Amniotic stem cell (primary cell): ENCODE data around the gene IGSF22.

ENCODE experiments used
- DNase-seq: peaks from one replicate; lab custom pipeline; 2025; lab: John Stamatoyannopoulos, UW

IGSF22 gene

DNA sequence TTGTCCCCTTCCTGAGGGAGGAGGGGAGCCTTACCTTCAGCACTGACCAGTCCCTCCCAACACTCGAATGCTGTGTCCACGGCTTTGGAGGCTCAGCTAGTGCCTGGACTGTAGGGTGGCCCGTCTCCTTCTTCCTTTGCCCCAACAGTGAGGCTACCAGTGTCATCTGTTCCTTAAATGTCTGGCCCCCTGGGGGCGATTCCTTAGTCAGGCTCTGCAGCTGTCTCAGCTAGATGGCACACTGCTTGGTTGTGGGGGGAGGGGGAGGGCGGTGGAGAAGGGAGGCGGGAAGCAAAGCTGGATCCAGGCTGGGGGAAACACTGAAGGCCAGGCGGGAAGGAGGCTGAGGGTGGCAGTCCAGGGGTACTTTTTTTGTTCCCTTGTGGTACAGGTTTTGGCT, at the start of gene IGSF22:
IGSF22 (minus strand) TSS at position 149 of the 400 bp plus-strand sequence. CDS start 1,952 bp downstream, outside the sequence.
- DNase-seq = no peak

DNA sequence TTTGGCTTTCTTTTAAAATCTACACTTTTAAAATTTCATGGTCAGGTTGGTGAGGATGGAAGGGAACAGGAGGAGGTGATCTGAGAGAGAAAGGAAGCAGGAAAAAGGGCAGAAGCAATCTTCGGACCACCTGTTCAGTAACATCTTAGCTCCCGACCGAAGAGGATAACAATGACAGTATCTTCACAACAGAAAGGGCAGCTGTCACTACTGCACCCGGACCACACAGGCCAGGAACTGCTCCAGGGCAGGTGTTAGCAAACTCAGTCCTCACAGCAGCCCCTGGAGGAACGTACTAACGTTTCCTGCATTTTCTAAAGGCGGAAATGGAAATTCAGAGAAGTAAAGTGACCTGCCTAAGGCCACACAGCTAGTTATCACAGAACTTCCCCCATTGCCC, 48.8 kb upstream of the IGSF22 start:
- DNase-seq = no peak

DNA sequence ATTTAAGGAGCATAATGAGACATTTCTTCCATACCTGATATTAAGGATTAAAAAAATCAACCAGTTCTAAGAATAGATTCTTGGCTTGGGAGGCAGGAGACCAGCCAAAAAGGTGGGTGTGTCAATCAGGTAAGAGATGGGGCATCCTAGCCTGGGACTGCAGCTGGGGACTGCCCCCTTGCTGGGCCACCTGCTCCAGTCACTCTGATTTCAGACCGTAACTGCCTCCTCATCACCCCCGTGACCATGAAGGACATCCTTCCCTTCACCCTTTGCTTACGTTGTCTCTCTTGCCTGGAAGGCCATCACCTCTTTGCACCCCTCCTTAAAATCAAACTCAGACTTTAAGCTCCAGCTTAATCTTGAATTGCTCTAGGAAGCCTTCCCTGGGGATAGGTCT, 47.7 kb upstream of the IGSF22 start:
- no peak for DNase-seq

DNA sequence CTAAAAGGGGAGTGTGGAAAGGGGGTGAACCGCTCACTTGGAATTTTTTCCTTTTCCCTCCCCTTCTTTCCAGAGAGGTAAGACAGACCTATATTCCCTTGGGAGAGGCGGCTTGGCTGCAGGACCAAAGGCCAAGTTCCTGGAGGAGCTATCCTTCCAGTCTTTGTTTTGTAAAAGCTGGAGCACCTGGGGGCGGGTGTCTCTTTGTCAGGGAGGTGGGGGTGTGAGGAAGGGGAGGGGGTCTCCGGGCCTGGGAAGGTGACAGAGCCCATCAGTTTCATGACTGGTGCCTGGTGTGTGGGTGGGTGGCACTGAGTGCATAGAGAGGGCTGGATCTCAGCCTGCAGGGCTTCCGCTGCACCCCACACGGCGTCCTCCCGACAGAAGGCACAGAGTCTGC, 47.1 kb upstream of the IGSF22 start:
- no peak for DNase-seq

DNA sequence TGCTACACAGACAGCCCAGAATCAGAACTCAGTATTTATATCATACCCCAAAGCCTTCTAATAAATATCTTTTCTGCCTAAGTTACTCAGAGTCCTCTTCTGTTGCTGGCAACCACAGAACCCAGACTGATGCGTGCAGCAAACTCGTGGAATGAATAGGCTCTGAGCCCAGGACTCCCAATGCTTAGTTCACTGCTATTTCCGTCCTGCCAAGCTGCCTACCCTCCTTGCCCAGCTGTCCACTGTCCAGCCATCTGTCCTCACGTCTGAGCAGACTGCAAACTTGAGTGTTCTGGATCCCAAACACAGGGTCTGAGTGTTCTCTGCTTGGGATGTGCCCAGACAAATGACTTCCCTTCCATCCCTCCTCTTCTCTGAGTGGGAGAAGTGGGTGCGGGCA, 46.2 kb upstream of the IGSF22 start:
- no peak for DNase-seq

DNA sequence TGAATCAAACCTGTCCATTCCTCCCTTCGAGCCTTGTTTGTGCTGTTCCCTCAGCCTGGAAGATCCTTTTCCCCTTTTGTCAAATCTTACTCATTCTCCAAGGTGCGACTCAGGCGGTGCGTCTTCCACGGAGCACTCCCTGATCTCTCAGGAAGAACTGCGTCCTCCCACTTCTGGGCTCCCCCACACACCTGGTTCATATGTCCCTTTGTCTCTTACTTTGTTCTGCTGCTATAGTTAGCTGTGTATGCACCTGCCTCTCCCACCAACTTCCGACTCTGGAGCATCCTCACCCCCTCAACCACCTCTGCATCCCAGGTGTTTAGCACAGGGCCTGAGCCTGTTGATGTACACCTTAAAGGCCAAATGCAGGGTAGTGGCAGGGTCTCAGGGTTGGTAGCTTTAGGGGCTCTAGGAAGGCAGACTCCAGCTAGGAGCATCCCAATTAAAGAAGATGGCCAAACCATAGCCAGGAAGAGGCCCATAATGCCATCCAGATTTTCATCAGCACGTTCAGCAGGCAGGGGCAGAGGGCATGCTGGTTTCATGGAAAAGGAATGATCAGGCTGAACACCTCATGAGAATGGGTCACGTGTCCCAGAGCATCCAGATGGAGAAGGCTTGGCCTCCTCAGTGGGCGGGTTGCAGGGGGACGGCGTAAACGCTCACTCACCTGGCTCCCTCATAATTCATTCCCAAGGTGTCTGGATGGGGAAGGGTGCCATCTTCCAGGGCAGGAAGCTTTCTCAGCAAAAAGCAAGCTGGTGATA, 45.5 kb upstream of the IGSF22 start:
- DNase-seq = no peak

DNA sequence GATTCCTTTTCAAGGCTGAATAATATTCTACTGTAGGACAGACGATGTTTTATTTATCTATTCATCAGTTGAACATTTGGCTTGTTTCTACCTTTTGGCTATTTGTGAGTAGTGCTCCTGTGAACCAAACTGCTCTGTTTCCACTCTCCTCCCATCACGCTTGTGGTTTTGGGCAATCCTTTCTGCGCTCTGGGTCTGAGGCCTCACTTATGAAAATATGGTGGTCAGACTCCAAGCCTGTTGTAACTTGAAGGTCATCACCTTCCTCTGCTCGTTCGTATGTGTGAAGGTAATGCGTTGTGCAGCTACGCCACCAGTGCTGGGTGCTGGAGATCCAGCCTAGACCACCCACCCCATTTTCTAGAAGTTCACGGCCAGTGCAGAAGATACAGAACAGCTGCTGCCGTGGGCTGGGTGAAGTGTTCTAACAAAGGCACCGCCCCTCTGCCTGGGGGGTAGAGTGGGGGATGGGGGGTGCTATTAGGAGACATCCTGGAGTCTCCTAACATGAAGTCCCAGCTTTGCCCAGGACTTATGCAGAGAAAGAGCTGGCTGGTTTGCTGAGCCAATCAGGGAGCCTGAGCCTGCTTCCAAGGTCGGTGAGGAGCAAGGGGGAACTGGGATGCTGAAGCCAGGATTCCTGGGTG, 44.6 kb upstream of the IGSF22 start:
- no peak for DNase-seq

DNA sequence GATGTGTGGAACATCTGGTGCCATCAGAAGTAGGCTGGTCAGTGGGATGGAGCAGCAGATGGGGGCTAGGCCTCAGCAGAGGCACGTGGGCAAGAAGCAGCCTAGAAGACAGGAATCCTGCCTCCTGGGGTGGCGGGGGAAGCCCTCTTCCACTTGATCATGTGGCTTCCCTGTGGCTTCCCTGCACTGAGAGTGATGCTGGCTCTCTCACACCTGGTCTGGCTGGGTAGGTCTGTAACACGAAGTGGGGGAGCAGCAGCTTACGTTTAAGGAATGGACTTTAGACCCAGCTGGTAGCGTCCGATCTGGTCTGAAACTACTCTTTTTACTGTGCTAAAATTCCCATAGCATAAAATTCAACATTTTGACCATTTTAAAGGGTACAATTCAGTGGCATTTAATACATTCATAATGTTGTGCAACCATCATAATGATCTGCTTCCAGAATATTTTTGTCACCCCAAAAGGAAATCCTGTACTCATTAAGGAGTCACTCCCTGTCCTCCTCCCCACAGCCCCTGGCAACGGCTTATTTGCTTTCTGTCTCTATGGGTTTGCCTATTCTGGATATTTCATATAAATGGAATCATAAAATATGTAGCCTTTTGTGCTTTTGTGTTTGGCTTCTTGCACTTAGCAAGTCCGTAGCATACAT, 43.9 kb upstream of the IGSF22 start:
- no peak for DNase-seq

DNA sequence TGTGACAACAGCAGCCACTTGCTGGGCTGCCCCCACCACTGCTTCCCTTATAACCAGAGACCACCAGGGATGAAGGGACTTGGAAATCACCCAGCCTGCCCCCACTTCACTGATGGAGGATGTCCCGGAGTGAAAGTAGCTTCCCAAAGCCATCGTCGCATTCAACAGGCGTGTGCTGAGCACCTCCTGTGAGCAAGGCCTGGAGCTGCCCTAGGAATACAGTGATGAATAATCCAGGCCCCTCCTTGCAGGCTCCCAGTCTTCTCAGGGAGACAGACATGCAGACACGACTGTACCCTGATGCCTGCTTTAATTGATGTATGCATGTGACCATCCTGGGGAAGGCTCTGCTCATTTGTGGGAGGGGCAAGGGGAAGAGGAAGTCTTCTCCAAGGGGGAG, 43.0 kb upstream of the IGSF22 start:
- DNase-seq = no peak

DNA sequence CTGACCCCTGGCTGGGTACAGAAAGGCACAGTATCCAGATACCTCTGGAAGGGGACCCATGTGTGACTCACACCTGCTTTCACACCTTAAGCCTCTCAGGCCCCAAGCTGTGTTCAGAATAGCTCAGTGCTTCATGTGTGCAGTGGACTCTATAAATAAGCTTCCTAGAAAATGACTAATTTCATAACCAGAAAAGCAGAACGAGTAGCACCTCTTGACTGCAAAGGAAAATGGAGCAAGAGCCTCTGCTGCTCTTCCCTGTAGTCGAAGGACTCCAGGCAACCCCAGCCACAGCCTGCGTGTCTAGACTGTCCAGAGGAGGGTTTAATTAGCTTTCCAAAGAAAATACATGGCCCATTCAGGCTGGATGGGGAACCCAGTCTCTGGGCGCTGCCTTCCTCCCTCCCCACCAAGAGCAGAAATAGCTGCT, 42.5 kb upstream of the IGSF22 start:
- DNase-seq = no peak

DNA sequence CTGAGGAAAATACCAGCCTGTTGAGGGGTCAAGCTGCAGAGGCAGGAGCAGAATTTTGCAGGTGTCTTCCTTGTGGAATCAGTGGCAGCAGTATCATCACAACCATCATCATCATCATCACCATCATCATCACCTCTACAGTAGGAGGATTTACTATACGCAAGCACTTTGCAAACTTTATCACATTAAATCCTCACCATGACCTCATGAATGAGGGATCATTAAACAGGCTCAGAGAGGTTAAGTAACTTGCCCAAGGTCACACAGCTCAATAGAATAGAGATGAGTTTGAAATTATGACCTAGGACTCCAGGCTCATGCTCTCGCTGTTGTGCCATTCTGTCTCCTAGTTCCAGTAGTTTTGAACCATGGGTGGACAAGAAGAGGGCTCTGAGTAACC, 40.0 kb upstream of the IGSF22 start:
- DNase-seq = no peak

DNA sequence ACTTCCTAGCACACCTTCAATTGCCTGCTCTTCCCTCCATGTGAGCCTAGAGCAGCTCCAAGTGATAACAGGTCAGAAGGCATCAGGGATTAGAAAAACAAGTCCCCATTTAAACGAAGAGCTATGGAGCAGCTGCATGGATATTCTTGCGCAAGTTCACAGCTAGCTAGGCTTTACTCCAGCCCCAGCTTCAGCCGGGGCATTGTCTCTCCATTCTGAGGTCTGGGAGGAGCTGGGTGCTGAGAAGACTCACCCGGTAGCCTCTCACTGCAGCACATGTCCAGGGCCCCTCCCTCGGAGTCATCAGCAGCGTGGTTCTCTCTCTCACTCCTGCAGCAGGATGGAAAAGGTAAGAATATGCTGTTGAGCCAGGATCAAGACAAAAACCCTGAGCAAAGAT, 39.6 kb upstream of the IGSF22 start:
- DNase-seq = no peak

DNA sequence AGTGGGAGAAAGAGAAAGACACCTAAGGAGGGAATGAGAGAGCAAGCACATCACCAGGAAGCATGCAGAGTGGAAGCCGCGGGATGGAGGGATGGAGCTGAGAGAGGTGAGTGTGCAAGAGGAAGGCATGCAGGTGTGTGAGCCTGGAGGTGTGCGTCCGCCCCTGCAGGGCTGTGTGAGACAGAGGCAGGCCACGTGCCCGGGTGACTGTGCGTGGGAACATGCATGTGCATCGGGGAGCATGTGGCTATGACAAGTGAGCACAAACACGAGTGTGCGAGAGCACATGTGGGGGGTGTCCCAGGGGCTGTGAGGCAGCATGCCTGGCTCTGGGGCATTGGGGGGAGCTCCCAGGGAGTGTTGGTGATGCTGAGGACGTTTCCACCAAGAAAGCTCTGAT, 35.8 kb upstream of the IGSF22 start:
- DNase-seq = no peak

DNA sequence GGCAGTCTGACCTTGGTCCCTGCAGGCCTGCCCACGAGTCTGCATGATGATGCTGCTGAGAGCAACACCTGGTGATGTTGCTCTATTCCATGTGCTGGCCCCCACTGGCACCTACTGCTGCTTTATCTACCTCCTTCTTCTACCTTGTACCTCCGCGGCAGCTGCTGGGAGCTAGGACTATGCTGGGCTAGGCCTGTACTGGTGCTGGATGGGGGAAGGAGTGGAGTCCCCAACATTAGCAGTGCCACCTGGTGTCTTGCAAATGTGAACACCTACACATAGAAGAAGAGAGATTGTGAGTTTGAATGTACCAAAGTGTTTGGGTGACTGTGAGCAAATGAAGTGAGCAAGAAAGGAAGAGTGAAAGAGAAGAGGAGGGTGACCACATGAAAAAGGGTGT, 35.2 kb upstream of the IGSF22 start:
- no peak for DNase-seq

DNA sequence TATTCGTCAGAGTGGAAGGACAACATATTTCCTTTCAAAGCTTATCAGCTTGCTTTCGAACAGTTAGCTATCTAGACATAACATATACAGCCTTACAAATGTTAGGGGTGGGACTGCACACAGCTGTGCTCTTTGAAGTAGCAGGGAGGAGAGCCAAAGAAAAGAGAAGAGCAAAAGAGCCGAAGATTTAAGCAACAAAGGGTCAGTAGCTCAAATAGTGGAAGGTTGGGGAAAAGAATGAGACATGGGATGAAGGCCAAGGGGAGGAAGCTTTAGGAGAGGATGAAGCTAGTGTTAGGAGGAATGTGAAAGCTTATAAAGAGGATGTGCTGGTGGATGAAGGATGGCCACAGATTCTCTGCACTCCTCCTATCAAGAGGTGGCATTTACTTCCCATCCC, 31.8 kb upstream of the IGSF22 start:
- no peak for DNase-seq

DNA sequence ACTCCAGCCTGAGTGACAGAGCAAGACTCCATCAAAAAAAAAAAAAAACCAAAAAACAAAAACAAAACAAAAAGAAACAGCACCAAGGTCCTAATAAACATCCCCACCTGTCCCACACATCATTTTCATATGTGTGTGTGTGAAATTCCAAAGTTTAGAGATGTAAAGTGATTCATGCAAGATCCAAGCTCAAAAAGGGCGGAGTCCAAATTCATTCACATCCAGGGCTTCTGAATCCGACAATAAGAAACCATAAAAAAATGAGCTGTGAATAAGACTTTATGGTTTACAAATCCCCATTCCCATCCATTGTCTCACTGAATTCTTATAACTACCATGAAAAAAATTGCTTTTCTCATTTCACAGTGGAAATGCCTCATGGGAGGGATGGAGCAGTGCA, 30.9 kb upstream of the IGSF22 start:
- no peak for DNase-seq

DNA sequence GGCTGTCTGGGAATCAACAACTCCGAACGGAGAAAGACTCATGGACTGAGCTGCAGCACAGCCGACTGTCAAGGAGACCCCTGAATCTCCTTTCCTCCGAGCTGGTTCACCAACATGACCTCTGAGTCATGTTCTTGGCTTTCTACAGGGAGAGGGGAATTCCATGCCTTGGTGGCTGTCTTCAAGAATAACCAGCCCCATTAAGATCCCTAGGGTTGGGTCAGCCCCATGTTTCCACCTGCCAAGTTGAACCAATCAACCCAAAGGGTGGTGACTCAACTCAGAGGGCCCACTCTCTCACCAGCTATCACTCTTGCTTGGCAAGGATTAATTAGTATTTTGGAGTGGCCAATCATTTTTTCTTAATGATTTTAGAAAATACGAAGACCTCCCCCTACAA, 28.3 kb upstream of the IGSF22 start:
- no peak for DNase-seq

DNA sequence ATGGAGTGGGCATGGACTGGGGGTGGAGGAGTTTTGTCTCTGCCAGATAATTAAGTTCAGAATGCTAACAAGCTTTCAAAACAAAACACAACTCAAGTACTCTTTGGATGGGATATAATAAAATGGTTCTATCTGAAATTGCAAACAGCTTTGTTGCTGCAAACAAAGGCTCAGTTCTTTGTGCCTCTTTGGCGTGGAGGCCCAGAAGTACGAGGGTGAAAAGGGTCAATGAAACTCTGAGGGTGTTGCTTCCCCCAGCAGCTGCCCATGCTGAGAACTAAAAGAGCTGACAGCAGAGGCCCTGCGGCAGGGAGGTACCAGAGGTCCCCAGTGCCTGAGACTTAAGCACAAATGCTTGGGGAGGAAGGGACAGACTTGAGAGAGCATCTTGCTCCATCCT, 26.5 kb upstream of the IGSF22 start:
- DNase-seq = no peak

DNA sequence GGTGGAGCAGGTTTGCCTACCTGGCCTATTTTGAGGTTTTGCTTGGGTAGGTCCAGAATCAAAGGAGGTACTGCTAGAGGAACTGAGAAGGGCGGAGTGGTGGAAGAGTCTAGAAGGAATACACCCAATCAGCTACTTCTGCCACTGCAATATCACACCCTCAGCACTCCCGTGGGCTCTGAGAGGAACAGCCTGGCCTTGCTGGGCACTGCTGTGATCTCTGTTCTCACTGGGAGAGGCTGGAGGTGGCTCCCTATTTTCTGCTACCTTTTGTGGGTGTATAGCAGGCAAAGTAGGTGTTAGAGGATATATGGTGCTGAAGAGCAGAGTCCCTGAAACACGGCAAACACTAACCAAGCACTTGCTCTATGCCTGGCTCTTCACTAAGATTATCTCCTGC, 25.0 kb upstream of the IGSF22 start:
- no peak for DNase-seq

DNA sequence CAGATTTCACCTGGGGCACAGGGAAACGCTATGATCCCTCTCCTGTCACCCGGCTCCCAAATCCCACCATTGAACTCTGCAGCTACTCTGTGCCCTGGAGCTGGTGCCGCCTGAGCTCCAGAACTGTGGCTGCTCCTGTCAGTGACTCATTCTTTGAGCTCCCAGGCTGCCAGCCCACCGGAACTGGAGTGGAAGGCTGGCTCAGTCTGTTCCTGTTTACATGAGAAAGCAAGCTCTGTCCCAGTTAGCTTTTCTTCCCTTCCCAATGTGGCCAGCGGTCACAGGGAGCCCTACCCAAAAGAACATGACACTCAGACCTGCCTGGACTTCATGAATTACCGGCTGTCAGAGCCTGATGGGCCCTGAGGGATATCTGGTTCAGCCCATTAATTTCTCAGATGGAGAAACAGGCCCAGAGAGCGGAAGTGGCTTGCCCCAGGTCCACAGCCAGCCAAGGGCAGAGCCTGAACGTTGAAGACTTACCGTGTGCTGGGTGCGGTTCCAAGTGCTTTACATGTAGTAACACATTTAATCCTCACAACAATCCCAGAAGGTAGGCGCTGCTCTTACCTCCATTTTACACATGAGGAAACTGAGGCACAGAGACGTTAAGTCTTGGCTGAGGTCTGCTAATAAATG, 23.8 kb upstream of the IGSF22 start:
- peak; percentile 51 for DNase-seq

DNA sequence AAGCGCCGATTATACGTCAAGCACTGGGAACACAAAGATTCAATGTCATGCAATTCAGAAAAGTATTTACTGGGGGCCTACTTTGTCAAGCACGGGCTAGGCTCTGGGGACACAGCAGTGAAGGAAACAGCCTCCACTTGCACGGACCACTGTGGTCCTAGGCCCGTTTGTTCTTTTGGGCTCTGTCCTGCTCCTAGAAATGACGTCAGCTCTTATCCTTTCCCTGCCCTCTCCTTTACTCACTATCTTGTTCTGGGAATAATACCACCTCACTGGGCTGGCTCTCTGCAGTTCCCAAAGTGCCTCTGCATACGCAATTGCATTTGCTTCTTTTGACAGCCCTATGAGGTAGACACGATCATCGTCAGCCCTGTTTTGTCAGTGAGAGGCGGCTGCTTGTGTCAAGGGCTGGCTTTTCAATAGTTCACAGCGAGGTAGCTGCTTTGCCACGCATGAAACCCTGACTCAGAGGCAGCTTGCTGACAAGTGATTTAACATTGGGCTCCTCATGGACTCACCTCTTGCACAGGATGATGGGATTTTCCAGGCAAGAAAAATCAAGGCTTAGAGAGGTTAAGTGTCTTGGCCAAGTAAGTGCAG, 22.9 kb upstream of the IGSF22 start:
- no peak for DNase-seq

DNA sequence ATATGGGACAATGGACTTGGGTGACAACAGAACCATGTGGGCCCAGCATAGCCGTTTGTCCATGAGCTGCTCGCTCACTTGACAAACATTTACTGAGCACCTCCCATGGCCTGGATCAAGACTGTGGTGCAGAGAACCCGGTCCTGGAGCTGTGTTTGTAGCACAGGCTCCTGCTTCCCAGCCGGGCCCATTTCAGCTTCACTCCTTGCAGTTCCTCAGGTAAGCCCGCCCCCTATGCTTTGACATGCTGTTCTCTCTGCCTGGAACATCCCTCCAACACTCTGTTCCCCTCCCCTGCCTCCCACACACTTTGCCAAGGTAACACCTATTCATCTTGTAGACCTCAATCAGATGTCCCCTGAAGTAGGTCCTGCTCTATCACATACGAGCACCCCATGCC, 19.3 kb upstream of the IGSF22 start:
- no peak for DNase-seq
